Erythroblast (primary cell): ENCODE results near the gene ILK.

Source experiments
- GATA1 ChIP-seq: IDR thresholded peaks from 2 replicates; pipeline ENCODE4 v1.6.1; 2011; ENCODE audit warnings: low read depth, mild to moderate bottlenecking, control low read depth, low read length, moderate library complexity
- POLR2A ChIP-seq: IDR thresholded peaks from 2 replicates; pipeline ENCODE4 v1.6.1; 2011; ENCODE audit warnings: mild to moderate bottlenecking, low read length

- no peak for TF ChIP-seq POLR2A
- TF ChIP-seq GATA1, result no peak
These were observed 14.8 kb downstream of the ILK start for GRCh38 chr11:6618117-6619003.
